GM12891 (cell line): ENCODE results near the gene SERINC5.

Experiments used
- POLR2AphosphoS5 ChIP-seq: IDR thresholded peaks from 2 replicates; pipeline ENCODE4 v1.6.1; 2011; ENCODE audit warnings: low read depth, low read length, control low read depth
- POU2F2 ChIP-seq: IDR thresholded peaks from 2 replicates; pipeline ENCODE4 v1.6.1; 2011; ENCODE audit warnings: low read depth, mild to moderate bottlenecking, control low read depth, low read length, moderate library complexity

- TF ChIP-seq POLR2AphosphoS5 (no peak), POU2F2 (no peak)
Observed at GRCh38 chr5:80193401-80193800, 62.4 kb downstream of the SERINC5 start.
